Measurements from ENCODE around the gene RPP30.
"Not testable (repeated sequence)": the region's sequence is repeated elsewhere in the genome, so short reads cannot be mapped to it uniquely, and the experiment has no call there.

Gene RPP30

GRCh38 chr10:90887555-90887954 lies 15.8 kb downstream of the RPP30 start:
- no peak overlapping the region for H2AFZ ChIP-seq (ENCODE audit: low read depth, low read length)
- no peaks in the 10 kb centered on the region for H3K27me3 ChIP-seq (ENCODE audit: insufficient read depth, low read length)
- H3K4me1 ChIP-seq (ENCODE audit: insufficient read depth, low read length): no peaks in the 10 kb centered on the region
- H3K36me3 ChIP-seq (ENCODE audit: insufficient read depth, low read length): peaks cover 88% of the 10 kb centered on the region
- no peak overlapping the region for H3K4me3 ChIP-seq (ENCODE audit: low read length)
- no peaks in the 10 kb centered on the region for H3K9me3 ChIP-seq (ENCODE audit: low read length)

DNA sequence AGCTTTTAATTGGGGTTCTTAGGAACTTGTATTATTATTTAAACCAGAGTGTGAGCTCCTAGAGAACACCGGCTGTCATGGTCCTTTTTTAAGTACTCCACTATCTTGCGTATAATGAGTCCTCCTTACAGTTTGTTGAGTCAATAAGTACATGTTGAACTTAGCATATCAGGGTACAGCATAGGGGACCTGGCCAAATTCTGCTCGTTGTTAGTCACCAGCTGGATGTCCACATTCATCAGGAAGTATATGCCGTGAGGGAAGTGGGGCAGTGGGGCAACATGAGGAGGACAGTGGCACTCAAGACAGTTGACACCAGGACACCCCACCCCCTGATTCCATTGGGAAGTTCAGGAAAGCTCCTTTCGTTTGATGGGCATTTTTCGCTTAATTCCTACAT lies 16.6 kb downstream of the RPP30 start:
- Histone ChIP-seq H3K4me3 (ENCODE audit: low read length) (no peak overlapping the region), H3K36me3 (ENCODE audit: insufficient read depth, low read length) (peaks cover 93% of the 10 kb centered on the region), H3K4me1 (ENCODE audit: insufficient read depth, low read length) (peaks cover 5% of the 10 kb centered on the region), H3K9me3 (ENCODE audit: low read length) (no peaks in the 10 kb centered on the region), H3K27me3 (ENCODE audit: insufficient read depth, low read length) (no peaks in the 10 kb centered on the region), H2AFZ (ENCODE audit: low read depth, low read length) (no peak overlapping the region)

- peaks cover 88% of the 10 kb centered on the region for H3K36me3 ChIP-seq (ENCODE audit: insufficient read depth, low read length)
- no peak overlapping the region for H3K4me3 ChIP-seq (ENCODE audit: low read length)
Measured at GRCh38 chr10:90889636-90890035, 17.9 kb downstream of the RPP30 start.

GRCh38 chr10:90890347-90890746 lies 18.6 kb downstream of the RPP30 start:
- Histone ChIP-seq H3K9me3 (ENCODE audit: low read length) (no peaks in the 10 kb centered on the region), H3K36me3 (ENCODE audit: insufficient read depth, low read length) (peaks cover 86% of the 10 kb centered on the region), H3K27me3 (ENCODE audit: insufficient read depth, low read length) (no peaks in the 10 kb centered on the region), H3K4me3 (ENCODE audit: low read length) (no peak overlapping the region), H2AFZ (ENCODE audit: low read depth, low read length) (no peak overlapping the region), H3K4me1 (ENCODE audit: insufficient read depth, low read length) (peaks cover 6% of the 10 kb centered on the region)

More at GRCh38 chr10:90889636-90890035, 17.9 kb downstream of the RPP30 start:
- no peak overlapping the region for H2AFZ ChIP-seq (ENCODE audit: low read depth, low read length)
- H3K4me1 ChIP-seq (ENCODE audit: insufficient read depth, low read length): peaks cover 6% of the 10 kb centered on the region
- no peaks in the 10 kb centered on the region for H3K27me3 ChIP-seq (ENCODE audit: insufficient read depth, low read length)
- H3K9me3 ChIP-seq (ENCODE audit: low read length): no peaks in the 10 kb centered on the region

GRCh38 chr10:90893190-90893589 lies 21.4 kb downstream of the RPP30 start:
- H3K4me3 ChIP-seq (ENCODE audit: low read length): no peak overlapping the region
- no peak overlapping the region for H2AFZ ChIP-seq (ENCODE audit: low read depth, low read length)
- H3K36me3 ChIP-seq (ENCODE audit: insufficient read depth, low read length): peaks cover 79% of the 10 kb centered on the region
- H3K4me1 ChIP-seq (ENCODE audit: insufficient read depth, low read length): peaks cover 6% of the 10 kb centered on the region
- no peaks in the 10 kb centered on the region for H3K27me3 ChIP-seq (ENCODE audit: insufficient read depth, low read length)
- no peaks in the 10 kb centered on the region for H3K9me3 ChIP-seq (ENCODE audit: low read length)

- H2AFZ ChIP-seq (ENCODE audit: low read depth, low read length); H3K4me1 ChIP-seq (ENCODE audit: insufficient read depth, low read length); H3K4me3 ChIP-seq (ENCODE audit: low read length); H3K9me3 ChIP-seq (ENCODE audit: low read length); H3K27me3 ChIP-seq (ENCODE audit: insufficient read depth, low read length): not testable (repeated sequence)
- peaks cover 62% of the 10 kb centered on the region for H3K36me3 ChIP-seq (ENCODE audit: insufficient read depth, low read length)
Measured at GRCh38 chr10:90896916-90897315, 25.1 kb downstream of the RPP30 start.

DNA sequence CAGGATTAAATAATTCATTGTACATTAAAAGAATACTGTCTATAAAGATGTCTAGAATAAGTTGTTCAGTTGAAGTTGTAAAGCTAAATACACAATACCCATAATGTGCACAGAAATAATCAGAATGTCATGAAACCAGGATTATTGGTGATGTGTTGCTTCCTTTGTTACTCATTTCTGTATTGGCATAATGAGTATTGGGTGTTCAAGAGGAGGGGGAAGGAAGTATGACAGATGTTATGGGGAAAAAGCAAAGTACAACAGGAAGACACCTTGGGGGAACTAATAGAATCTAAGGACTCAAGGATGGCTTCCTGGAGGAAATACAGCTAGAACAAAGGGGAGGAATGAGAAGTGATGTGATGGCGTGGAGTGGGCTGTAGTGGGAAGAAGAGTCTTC lies 34.2 kb downstream of the RPP30 start:
- peaks cover 21% of the 10 kb centered on the region for H3K36me3 ChIP-seq (ENCODE audit: insufficient read depth, low read length)
- H3K9me3 ChIP-seq (ENCODE audit: low read length): peaks cover 3% of the 10 kb centered on the region
- H3K27me3 ChIP-seq (ENCODE audit: insufficient read depth, low read length): no peaks in the 10 kb centered on the region

GRCh38 chr10:90906596-90906995 lies 34.8 kb downstream of the RPP30 start:
- H3K4me3 ChIP-seq (ENCODE audit: low read length): no peak overlapping the region
- H3K36me3 ChIP-seq (ENCODE audit: insufficient read depth, low read length): peaks cover 20% of the 10 kb centered on the region
- no peaks in the 10 kb centered on the region for H3K4me1 ChIP-seq (ENCODE audit: insufficient read depth, low read length)
- H3K27me3 ChIP-seq (ENCODE audit: insufficient read depth, low read length): no peaks in the 10 kb centered on the region
- H2AFZ ChIP-seq (ENCODE audit: low read depth, low read length): no peak overlapping the region
- peaks cover 3% of the 10 kb centered on the region for H3K9me3 ChIP-seq (ENCODE audit: low read length)

More for the DNA sequence above, 34.2 kb downstream of the RPP30 start:
- no peak overlapping the region for H2AFZ ChIP-seq (ENCODE audit: low read depth, low read length)
- no peaks in the 10 kb centered on the region for H3K4me1 ChIP-seq (ENCODE audit: insufficient read depth, low read length)
- H3K4me3 ChIP-seq (ENCODE audit: low read length): no peak overlapping the region

GRCh38 chr10:90911133-90912051 lies 39.6 kb downstream of the RPP30 start:
- H3K4me3 ChIP-seq (ENCODE audit: low read length): no peak overlapping the region
- H3K27me3 ChIP-seq (ENCODE audit: insufficient read depth, low read length): no peaks in the 10 kb centered on the region
- H3K4me1 ChIP-seq (ENCODE audit: insufficient read depth, low read length): peaks cover 7% of the 10 kb centered on the region
- peaks cover 3% of the 10 kb centered on the region for H3K36me3 ChIP-seq (ENCODE audit: insufficient read depth, low read length)
- H3K9me3 ChIP-seq (ENCODE audit: low read length): peaks cover 3% of the 10 kb centered on the region
- H2AFZ ChIP-seq (ENCODE audit: low read depth, low read length): no peak overlapping the region

GRCh38 chr10:90912174-90912573 lies 40.4 kb downstream of the RPP30 start:
- Histone ChIP-seq H3K27me3 (ENCODE audit: insufficient read depth, low read length) (no peaks in the 10 kb centered on the region), H3K36me3 (ENCODE audit: insufficient read depth, low read length) (peaks cover 3% of the 10 kb centered on the region), H3K4me3 (ENCODE audit: low read length) (no peak overlapping the region), H3K9me3 (ENCODE audit: low read length) (peaks cover 3% of the 10 kb centered on the region), H3K4me1 (ENCODE audit: insufficient read depth, low read length) (peaks cover 7% of the 10 kb centered on the region), H2AFZ (ENCODE audit: low read depth, low read length) (no peak overlapping the region)

- no peak overlapping the region for H2AFZ ChIP-seq (ENCODE audit: low read depth, low read length)
- peaks cover 3% of the 10 kb centered on the region for H3K9me3 ChIP-seq (ENCODE audit: low read length)
- no peaks in the 10 kb centered on the region for H3K36me3 ChIP-seq (ENCODE audit: insufficient read depth, low read length)
- no peak overlapping the region for H3K4me3 ChIP-seq (ENCODE audit: low read length)
- peaks cover 7% of the 10 kb centered on the region for H3K4me1 ChIP-seq (ENCODE audit: insufficient read depth, low read length)
- no peaks in the 10 kb centered on the region for H3K27me3 ChIP-seq (ENCODE audit: insufficient read depth, low read length)
Measured at GRCh38 chr10:90912854-90913479, 41.2 kb downstream of the RPP30 start.

- H3K36me3 ChIP-seq (ENCODE audit: insufficient read depth, low read length): no peaks in the 10 kb centered on the region
- H2AFZ ChIP-seq (ENCODE audit: low read depth, low read length): no peak overlapping the region
- H3K4me3 ChIP-seq (ENCODE audit: low read length): no peak overlapping the region
Measured at GRCh38 chr10:90913774-90914420, 42.1 kb downstream of the RPP30 start.

More at GRCh38 chr10:90913774-90914420, 42.1 kb downstream of the RPP30 start:
- Histone ChIP-seq H3K4me1 (ENCODE audit: insufficient read depth, low read length) (peaks cover 7% of the 10 kb centered on the region), H3K27me3 (ENCODE audit: insufficient read depth, low read length) (no peaks in the 10 kb centered on the region), H3K9me3 (ENCODE audit: low read length) (peaks cover under 1% of the 10 kb centered on the region)
